WTC11 (cell line): Measurements from ENCODE around the gene BORCS6. TPM values are rescaled to one million over a fixed set of nuclear protein-coding genes. Genes with fewer than 3 reads are reported as not detected.
A peak's percentile ranks its signal among the peaks of the same experiment; 100 is the strongest.

Experiments used
- ATAC-seq: fragments of 200-7000 bp; cut with Tn5 transposase; 2 replicates; pipeline ENCODE4 v1.10.0; 2021; ENCODE audit warnings: mild to moderate bottlenecking, moderate library complexity
- CTCF ChIA-PET: fragments of 300-600 bp; sonication (Branson Sonifier 250); formaldehyde crosslinking; loops from one replicate; lab custom pipeline; 2021; ENCODE audit warnings: antibody characterized with exemption; lab: Charles Lee
- POLR2A ChIA-PET: fragments of 350-600 bp; sonication (Branson Sonifier 250); formaldehyde crosslinking; loops from one replicate; lab custom pipeline; 2021; ENCODE audit warnings: antibody characterized with exemption; lab: Charles Lee
- DNase-seq: peaks from one replicate; pipeline ENCODE4 v3.0.0; 2021; ENCODE audit warnings: low spot score
- H3K27ac Mint-ChIP-seq: 2 replicates; pipeline ENCODE4 v1.8.0; 2021; ENCODE audit warnings: mixed read lengths
- H3K27me3 Mint-ChIP-seq: 2 replicates; pipeline ENCODE4 v1.8.0; 2021; ENCODE audit warnings: low read depth, mild to moderate bottlenecking, moderate library complexity, mixed read lengths
- H3K36me3 Mint-ChIP-seq: 2 replicates; pipeline ENCODE4 v1.8.0; 2021; ENCODE audit warnings: mixed read lengths
- H3K4me1 Mint-ChIP-seq: 2 replicates; pipeline ENCODE4 v1.8.0; 2022; ENCODE audit warnings: mixed read lengths
- H3K4me3 Mint-ChIP-seq: 2 replicates; pipeline ENCODE4 v1.8.0; 2021; ENCODE audit warnings: mild to moderate bottlenecking, moderate library complexity, mixed read lengths
- H3K9me3 Mint-ChIP-seq: 2 replicates; pipeline ENCODE4 v1.8.0; 2021; ENCODE audit warnings: mixed read lengths
- ARID4B ChIP-seq: sonication (generic); formaldehyde crosslinking; IDR thresholded peaks from 2 replicates; pipeline ENCODE4 v1.8.0; 2023; ENCODE audit warnings: missing genetic modification reagents, mild to moderate bottlenecking, borderline replicate concordance
- CTCF ChIP-seq: fragments of 200-600 bp; IDR thresholded peaks from 2 replicates; pipeline ENCODE4 v1.8.0; 2022; ENCODE audit warnings: antibody characterized with exemption
- E2F1 ChIP-seq: sonication (generic); formaldehyde crosslinking; IDR thresholded peaks from 2 replicates; pipeline ENCODE4 v1.8.0; 2022; ENCODE audit warnings: mild to moderate bottlenecking, missing genetic modification reagents
- ETV6 ChIP-seq: sonication (generic); formaldehyde crosslinking; IDR thresholded peaks from 2 replicates; pipeline ENCODE4 v1.8.1; 2022; ENCODE audit warnings: mild to moderate bottlenecking, missing genetic modification reagents
- FOXK1 ChIP-seq: sonication (generic); formaldehyde crosslinking; IDR thresholded peaks from 2 replicates; pipeline ENCODE4 v1.8.0; 2022; ENCODE audit warnings: mild to moderate bottlenecking, moderate library complexity, missing genetic modification reagents
- MAX ChIP-seq: sonication (generic); formaldehyde crosslinking; IDR thresholded peaks from 2 replicates; pipeline ENCODE4 v1.8.0; 2022; ENCODE audit warnings: mild to moderate bottlenecking, missing genetic modification reagents
- NFYB ChIP-seq: sonication (generic); formaldehyde crosslinking; conservative IDR thresholded peaks from 2 replicates; pipeline ENCODE4 v1.8.0; 2022; ENCODE audit warnings: low read depth, missing genetic modification reagents
- SMAD3 ChIP-seq: sonication (generic); formaldehyde crosslinking; IDR thresholded peaks from 2 replicates; pipeline ENCODE4 v1.8.0; 2022; ENCODE audit warnings: missing genetic modification reagents, mild to moderate bottlenecking, borderline replicate concordance
- TP53 ChIP-seq: sonication (generic); formaldehyde crosslinking; IDR thresholded peaks from 2 replicates; pipeline ENCODE4 v1.8.1; 2023; ENCODE audit warnings: mild to moderate bottlenecking, missing genetic modification reagents
- USF1 ChIP-seq: sonication (generic); formaldehyde crosslinking; IDR thresholded peaks from 2 replicates; pipeline ENCODE4 v1.8.0; 2022; ENCODE audit warnings: mild to moderate bottlenecking, missing genetic modification reagents
- USF2 ChIP-seq: sonication (generic); formaldehyde crosslinking; IDR thresholded peaks from 2 replicates; pipeline ENCODE4 v1.8.1; 2023; ENCODE audit warnings: mild to moderate bottlenecking, missing genetic modification reagents, moderate library complexity
- ZBTB21 ChIP-seq: sonication (generic); formaldehyde crosslinking; IDR thresholded peaks from 2 replicates; pipeline ENCODE4 v1.8.1; 2023; ENCODE audit warnings: mild to moderate bottlenecking, missing genetic modification reagents, borderline replicate concordance
- total RNA-seq: library from RNA; stranded (reverse); gene quantifications from 3 replicates; pipeline ENCODE4 v1.2.3, GENCODE V29; 2021

The BORCS6 gene
- total RNA-seq, 1 experiment from 2014 or later, result 5.6 TPM

GRCh38 chr17:8204761-8205555, 15.0 kb upstream of the BORCS6 start (continued):
- TF ChIP-seq ARID4B (CRISPR knock-in tag) (no peak), TP53 (CRISPR knock-in tag) (no peak), E2F1 (no peak)

- TF ChIP-seq NFYB (peak; percentile 42), SMAD3 (CRISPR knock-in tag) (no peak), ETV6 (CRISPR knock-in tag) (peak; percentile 1; the same call in 1 of the 2 replicates), MAX (CRISPR knock-in tag) (peak; percentile 72; the same call in 1 of the 2 replicates), FOXK1 (peak; percentile 82), ZBTB21 (CRISPR knock-in tag) (no peak), CTCF (no peak), USF2 (CRISPR knock-in tag) (peak; percentile 99), USF1 (CRISPR knock-in tag) (peak; percentile 99)
- TF ChIP-seq, all 79 proteins: peak for 6
- peaks cover 7% of the 10 kb centered on the region for H3K4me1 Mint-ChIP-seq
- no peak overlapping the region for H3K4me3 Mint-ChIP-seq
- POLR2A ChIA-PET, result interaction anchor here (0.7 to 2.0 kb wide), 8 partner anchors 9 to 56 kb away, joined by 3 to 12 read pairs (median 4); partner anchors contain the start of genes AURKB and CTC1
- no peak overlapping the region for H3K27ac Mint-ChIP-seq
- H3K27me3 Mint-ChIP-seq, result no peaks in the 10 kb centered on the region; the same call in 1 of the 2 replicates
- H3K9me3 Mint-ChIP-seq, result no peaks in the 10 kb centered on the region
- CTCF ChIA-PET, result interaction anchor here (0.9 to 1.7 kb wide), 7 partner anchors 9 to 132 kb away, joined by 3 to 5 read pairs (median 3); no protein-coding TSS in a partner anchor
- no peaks in the 10 kb centered on the region for H3K36me3 Mint-ChIP-seq
- peak; percentile 46 for ATAC-seq
- DNase-seq, result peak; percentile 74
These were observed 2.3 kb upstream of the BORCS6 start for GRCh38 chr17:8192070-8192815.
